NCI-H460 (cell line): ENCODE measurements around the gene ZMYND19. TPM values are rescaled to one million over a fixed set of nuclear protein-coding genes. Genes with fewer than 3 reads are reported as not detected.
A peak's percentile ranks its signal among the peaks of the same experiment; 100 is the strongest.
"Not testable (repeated sequence)": the region's sequence is repeated elsewhere in the genome, so short reads cannot be mapped to it uniquely, and the experiment has no call there.

ENCODE experiments used
- DNase-seq: peaks from one replicate; pipeline ENCODE4 v3.0.0-alpha.2; 2016; ENCODE audit warnings: low read depth; ENCODE audit errors: extremely low read depth
- total RNA-seq: library from RNA; depleted of rRNA; stranded (reverse); fragments of >200 nt; shearing (Covaris generic); gene quantifications from 2 replicates; pipeline ENCODE4 v1.2.3, GENCODE V29; 2014

ZMYND19 gene
- total RNA-seq, 1 experiment from 2014 or later, result 23.9 TPM

DNA sequence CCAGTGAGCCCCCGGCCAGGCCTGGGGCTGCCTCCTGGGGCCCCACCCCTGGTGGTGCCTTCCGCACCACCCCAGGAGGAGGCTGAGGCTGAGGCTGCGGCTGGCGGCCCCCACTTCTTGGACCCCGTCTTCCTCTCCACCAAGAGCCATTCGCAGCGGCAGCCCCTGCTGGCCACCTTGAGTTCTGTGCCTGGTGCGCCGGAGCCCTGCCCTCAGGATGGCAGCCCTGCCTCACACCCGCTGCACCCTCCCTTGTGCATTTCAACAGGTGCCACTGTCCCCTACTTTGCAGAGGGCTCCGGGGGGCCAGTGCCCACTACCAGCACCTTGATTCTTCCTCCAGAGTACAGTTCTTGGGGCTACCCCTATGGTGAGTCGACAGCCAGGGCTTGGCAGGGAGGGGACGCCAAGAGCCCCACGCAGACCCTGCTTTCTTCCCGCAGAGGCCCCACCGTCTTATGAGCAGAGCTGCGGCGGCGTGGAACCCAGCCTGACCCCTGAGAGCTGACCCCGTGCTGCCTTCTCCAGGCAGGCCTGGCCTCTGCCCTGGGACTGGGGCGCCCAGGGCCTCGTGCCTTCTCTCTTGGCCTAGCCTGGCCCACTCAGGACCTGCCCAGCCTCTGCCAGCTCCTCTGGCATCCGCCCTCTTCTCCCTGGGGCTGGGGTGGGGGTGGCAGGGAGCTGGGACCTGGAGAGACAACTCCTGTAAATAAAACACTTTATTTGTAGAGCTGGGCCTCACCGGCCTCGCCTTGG, 24.5 kb upstream of the ZMYND19 start:
- no peak for DNase-seq

DNA sequence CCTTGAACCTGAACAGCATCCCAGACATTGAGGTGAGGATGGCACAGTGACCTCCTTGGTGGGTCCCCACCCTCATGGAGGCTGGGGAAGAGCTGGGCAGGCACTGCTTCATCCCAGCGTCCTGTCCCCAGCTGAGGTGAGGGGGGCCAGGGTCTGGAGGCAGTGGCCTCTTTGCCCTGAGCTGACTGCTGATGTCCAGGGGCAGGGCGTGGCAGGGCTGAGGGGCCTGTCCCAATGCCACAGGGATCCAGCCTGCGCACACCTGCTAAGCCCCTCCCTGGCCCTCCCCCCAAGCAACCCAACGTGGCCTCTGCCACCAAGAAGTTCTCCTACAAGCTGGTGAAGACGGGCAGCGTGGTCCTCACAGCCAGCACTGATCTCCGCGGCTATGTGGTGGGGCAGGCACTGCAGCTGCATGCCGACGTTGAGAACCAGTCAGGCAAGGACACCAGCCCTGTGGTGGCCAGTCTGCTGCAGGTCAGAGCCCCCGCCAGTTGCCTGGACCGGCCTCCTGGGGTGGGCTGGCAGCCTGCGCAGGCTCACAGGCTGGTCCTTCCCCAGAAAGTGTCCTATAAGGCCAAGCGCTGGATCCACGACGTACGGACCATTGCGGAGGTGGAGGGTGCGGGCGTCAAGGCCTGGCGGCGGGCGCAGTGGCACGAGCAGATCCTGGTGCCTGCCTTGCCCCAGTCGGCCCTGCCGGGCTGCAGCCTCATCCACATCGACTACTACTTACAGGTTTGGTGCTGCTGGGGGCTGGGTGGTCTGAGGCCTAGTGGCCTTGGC, 23.6 kb upstream of the ZMYND19 start:
- DNase-seq, result no peak

DNA sequence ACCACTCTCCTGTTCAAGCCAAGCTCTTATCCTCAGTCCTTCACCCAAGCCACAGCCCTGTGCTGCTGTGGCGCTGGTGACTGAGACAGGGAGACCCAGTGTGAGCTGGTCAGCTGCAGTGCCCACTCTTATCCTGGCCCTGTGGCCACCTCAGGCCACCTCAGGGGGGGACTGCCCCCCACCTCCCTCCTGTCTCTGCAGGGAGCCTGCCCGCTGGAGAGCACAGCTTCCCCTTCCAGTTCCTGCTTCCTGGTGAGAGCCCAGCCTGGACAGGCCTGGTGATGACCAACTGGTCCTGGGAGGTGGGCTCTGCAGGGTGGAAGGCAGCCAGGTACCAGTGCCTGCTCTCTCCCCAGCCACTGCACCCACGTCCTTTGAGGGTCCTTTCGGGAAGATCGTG, 22.9 kb upstream of the ZMYND19 start:
- DNase-seq, result no peak

DNA sequence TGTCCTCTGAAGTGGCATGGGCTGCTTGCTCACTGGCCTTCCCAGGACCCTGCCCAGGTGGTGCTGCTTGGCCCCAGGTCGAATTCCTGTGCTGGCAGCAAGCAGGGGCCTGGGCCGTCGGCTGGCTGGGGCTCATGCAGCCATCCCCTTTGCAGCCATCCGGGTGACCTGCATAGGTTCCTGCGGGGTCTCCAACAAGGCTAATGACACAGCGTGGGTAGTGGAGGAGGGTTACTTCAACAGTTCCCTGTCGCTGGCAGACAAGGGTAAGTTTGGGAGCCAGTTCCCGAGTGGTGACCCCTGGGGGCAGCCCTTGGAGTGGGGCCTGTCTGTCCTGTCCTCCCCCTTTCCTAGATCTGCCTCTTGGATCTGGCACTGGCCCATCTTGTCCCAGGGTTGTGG, 22.4 kb upstream of the ZMYND19 start:
- no peak for DNase-seq

DNA sequence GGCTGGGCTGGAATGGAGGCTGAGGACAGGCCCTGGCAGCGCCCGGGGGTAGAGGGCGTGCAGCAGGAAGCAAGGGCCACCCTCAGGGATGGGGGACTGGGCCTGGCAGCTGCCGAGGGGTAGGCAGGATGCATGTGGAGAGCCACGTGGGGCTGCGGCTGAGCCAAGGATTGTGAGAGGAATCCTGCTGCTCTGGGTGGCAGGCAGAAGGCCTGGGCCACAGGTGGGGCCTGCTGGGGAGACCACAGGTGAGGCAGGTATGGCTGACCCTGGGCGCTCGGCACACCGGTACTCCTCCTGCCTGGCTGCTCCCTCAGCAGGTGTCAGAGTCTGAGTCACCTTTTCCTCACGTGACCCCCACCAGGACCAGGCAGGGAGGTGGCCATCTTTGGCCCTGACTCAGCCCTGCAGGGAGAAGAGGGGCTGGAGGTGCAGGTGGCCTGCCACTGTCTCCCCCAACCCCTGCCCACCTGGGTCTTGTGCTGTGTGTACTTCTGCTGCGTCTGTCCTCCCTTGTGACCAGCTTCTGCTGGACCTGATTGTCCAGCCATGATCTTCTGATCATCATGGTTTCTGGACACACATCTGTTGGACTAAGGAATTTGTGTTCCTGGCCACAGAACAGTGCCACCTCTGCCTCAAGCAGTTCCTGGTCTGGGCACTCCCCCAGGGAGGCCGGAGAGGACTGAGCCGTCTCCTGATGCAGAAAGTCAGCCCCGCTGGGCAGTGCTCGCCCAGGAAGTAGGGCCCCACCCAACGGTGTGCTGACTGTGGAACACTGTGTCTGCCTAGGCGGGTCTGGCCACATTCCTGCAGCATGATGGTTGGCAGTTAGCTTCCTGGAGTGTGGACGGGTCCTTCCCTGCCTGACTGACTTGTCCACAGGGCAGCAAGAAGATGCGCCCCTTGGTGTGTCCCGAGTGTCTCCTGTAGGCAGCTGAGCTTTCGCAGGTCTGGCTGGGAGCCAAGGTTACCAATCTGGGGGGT, 21.6 kb upstream of the ZMYND19 start:
- DNase-seq, result peak; percentile 88

DNA sequence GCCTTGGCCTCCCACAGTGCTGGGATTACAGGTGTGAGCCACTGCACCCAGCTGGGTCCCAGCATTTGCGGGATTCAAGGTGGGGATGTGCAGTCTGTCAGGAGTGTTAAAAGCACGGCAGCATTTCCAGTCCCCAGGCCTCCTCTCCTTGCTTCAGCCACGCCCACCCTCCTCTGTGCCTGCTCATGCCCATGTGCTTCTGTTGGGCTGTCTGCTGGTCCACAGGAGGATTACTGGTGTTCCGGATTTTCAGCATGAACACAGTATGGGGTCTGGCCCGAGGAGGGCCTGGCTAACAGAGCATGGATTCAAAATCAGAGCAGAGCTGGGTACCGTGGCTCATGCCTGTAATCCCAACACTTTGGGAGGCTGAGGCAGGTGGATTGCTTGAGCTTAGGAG, 20.6 kb upstream of the ZMYND19 start:
- DNase-seq, result no peak

DNA sequence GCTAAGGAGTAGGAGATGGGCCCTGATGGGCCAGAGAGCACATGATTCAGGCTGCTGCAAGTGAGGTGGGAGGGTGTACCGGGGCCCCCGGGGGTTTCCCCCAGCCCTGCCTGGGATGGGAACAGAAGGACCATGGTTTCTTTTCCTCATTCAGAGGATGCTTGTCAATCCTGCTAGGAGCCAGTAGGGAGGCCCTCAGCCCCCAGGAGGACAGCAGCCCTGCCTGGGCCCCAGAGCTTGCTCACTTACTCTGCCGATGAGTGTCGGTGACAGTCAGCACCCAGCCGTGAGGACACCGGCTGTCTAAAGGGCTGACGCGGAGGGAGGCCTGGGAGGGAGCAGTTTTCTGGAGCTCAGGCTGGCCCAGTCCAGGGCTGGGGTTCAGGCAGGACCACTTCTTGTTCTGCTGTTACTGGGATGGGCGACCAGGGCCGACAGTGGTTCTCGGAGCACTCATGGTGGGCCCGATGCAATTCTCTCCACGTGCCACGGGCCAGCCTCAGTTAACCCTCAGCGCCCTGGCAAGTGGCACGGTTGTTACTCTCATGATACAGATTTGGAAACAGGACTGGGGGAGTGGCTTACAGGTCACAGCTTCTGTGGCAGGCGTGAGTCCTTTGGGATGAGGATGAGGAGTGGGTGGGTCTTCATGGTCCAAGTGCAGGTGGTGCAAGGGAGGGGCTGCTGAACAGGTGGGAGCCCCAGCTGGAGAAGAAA, 17.0 kb upstream of the ZMYND19 start:
- no peak for DNase-seq

DNA sequence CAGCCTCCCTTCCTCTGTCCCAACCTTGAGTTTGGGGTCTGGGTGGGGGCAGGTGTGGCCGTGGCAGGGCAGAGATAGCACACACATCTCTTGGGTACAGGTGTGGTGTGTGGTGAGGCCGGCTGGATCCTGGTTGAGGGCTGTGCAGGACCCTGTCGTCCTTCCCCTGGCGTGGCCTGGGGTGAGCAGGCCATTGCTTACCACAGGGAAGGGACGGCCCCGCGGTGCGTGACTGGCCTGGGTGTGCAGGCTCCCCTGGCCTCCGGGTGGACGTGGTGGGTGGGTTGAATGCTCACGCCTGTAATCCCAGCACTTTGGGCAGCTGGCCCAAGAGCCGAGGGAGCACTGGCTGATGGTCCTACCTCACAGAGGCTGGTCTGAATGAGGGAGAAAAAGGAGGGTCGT, 16.4 kb upstream of the ZMYND19 start:
- no peak for DNase-seq

DNA sequence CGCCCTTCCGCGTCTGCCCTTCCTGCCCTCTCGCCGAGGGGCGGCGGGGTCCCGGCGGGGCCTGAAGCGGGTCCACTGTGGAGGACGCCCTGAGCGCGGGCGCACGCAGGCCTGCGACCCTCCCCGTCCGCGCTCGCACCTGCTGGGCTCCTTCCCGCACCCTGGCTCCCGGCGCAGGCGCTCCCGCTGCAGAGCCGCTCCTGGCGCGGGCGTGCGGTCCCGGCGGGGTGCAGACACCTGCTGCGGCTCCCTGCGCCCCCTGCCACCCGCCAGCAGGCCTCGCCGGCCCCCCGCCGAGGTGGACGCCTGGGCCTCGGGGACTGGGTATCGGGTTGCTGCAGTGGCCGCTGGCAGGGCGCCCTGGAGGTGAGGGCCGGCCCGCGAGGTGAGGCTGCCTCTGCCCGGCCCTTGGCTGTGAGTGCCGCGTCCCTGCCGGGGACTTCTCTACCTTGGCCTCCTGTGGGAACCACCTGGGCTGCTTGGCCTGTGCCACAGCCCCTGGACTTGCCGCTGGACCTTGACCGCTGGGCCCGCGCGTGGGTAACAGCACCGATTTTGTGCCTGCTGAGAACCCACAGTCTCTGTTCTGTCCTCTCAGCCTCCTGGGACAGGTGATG, 15.8 kb upstream of the ZMYND19 start:
- no peak for DNase-seq

DNA sequence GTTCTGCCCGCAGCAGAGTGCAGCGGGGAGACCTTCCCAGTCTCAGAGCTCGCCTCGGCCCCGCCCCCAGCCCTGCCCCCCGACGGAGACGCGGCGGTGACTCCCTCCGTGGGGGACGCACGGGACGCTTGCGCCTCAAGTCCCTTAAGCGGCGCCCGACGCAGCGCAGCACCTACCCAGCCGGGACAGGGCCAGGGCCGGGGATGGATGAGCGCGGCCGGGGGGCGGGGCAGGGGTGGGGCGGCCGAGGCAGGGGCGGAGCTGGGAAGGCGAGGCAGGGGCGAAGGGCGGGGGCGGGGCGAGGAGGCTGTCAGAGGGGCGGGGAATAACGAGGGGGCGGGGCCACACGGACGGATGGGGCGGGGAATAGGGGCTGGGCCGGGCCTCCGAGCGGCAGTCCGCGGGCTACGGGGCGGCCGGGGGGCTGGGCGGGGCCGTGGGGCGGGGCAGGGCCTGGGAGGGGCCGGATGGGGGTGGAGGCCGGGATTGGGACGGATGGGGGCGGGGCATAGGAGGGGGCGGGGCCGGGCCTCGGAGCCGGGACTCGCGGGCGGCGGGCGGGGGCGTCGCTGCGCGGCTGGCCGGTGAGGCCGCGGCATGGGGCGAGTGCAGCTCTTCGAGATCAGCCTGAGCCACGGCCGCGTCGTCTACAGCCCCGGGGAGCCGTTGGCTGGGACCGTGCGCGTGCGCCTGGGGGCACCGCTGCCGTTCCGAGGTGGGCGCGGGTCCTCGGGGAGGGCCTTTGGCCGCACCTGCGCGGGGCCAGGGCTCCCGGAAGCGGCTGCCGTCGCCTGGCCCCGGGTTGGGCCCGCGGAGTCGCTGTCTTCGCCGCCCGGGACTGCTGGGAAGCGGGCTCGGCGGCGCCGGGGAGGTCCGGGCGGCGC, 15.1 kb upstream of the ZMYND19 start, which contains the start of gene ARRDC1:
ARRDC1 (plus strand) TSS at position 566 of the 884 bp plus-strand sequence; CDS start at position 598, 32 bp downstream.
- DNase-seq, result peak; percentile 90

DNA sequence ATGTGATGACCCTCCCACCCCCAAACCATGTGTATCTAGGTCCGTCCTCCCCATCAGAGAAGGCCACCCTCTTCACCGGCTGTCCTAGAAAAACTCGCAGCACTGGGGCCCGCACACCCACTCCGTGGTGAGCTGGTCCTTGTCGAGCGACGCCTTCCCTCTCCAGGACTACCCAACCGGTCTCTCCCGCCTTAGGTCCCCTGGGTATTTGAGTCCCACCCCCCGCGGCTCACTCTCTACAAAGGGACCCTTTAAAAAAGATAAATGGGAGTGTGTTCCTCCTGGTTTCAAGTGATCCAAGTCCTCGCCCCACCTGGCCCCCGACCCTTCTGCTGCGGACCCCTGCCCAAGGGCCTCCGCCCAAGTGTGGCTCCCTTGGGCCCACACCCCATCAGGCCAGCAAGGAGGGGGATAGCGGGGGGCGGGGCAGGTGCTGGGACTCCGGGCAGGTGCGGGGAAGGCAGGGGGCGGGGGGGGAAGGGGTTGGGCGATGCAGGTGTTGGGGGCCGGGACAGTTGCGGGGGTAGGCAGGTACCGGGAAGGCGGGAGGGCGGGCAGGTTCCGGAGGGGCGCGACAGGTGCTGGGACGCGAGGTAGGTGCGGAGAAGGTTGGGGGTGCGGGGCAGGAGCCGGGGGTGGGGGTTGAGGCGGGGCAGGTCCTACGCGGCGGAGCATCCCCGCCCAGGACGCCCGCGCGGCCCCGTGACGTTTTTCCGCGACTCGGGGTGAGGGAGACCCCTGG, 14.2 kb upstream of the ZMYND19 start:
- DNase-seq, result no peak

DNA sequence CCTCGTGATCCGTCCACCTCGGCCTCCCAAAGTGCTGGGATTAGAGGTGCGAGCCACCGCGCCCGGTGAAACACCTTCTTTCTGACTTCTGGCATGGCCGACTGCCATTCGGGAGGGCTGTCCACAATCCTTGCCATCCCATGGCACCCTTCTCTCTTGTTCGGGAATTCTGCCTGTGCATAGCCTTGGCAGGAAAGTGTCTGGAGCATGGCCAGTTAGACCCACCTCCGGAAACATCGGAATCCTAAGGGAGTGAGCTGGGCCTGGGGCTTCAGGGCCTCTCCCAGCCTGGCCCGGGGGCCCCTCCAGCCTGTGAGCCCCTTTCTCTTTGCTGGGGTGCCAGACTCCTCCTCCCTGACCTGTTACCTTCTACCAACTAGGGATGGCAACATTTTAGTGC, 13.6 kb upstream of the ZMYND19 start:
- no peak for DNase-seq

DNA sequence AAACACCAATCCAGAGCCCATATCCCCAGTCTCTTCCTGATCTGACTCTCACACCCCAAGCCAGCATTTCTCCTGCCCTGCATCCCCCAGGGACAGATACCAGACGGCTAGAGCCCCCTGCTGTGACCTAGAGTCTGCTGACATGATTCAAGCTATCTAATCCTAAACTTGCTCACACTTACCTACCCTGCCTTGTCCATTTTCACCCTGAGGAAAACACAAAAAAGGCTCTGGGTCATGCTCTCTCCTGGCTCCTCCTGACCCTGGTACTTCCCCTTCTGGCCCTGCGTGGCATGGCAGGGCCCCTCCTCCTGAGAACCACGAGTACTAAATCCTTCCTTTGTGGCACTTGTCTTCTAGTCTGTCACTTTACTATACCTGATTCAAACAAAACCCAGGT, 12.3 kb upstream of the ZMYND19 start:
- DNase-seq, result no peak

DNA sequence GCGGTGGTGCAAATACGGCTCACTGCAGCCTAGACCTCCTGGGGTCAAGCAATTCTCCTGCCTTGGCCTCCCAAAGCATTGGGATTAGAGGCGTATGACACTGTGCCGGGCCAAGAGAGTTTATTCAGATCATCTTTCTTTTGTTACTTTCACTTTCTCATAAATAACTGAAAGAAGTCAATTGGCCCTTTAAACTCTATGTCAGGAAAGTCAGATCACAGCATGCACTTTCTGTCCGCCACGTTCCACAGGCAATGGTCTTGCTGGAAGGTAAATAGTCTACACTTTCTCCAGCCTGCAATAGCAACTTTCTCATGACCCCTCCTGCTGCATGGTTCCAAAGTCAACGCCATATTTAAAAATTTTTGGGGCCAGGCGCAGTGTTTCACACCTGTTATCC, 8.6 kb upstream of the ZMYND19 start:
- no peak for DNase-seq

DNA sequence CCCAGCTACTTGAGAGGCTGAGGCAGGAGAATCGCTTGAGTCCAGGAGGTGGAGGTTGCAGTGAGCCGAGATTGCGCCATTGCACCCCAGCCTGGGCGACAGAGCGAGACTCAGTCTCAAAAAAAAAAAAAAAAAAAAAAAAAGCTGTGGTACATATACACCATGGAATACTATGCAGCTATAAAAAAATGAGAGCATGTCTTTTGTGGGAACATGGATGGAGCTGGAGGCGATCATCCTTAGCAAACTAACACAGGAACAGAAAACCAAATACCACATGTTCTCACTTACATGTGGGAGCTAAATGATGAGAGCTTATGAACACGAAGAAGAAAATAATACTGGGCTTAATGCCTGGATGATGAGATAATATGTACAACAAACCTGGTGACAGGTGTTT, 6.3 kb upstream of the ZMYND19 start:
- not testable (repeated sequence) for DNase-seq

DNA sequence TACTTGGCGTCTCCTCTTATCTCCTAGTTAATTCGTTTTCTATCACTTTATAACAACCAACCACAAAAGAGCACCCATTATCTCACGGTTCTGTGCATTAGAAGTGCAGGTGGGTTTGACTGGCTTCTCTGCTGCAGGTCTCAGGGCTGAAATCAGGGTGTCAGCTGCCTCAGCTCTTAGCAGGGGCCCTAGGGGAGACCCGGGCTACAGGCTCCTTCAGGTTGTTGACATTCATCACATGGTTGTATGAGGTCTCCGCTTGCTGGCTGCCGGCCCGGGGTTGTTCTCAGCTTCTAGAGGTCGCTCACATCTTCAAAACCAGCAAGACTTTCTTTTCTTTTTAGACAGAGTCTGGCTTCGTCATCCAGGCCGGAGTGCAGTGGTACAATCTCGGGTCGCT, 2.9 kb upstream of the ZMYND19 start:
- no peak for DNase-seq

DNA sequence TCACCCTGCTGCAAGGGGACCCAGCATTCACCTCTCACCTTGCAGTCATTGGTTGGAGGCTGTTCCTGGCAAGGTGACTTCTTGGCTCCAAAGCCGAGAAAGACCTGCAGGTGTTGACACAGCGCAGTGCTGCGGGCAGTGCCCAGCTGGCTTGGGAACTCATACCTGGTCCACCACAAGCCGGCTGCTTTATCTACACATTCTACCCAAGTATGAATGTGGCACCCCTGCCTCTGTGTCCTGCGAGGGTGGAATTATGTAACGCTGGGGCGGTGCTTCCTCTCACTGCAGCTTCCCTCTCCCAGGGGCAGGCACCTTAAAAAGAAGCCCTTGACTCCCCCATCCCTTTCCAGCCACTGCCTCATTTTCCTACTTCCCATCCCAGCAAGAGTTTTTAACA, 2.5 kb upstream of the ZMYND19 start:
- no peak for DNase-seq

DNA sequence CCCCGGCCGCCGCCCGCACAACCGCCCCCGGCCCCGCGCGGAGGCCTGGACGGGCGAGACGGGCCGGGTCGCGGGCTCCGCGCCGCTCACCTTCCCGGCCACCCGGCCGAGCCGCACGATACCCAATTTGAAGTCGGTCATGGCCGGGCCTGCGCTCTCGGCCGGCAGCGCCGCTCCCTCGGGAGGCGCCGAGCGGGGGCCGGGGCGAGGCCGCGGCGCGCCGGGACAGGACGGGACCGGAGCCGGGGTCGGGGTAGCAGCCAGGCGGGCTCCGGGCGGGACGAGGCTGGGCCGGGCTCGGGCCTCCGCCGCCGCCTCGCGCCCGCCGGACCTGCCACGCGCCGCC, 216 bp downstream of the ZMYND19 start:
- DNase-seq, result no peak
